HG03139 (cell line): Measurements from ENCODE around the gene EPS15.
"Not testable (repeated sequence)": the region's sequence is repeated elsewhere in the genome, so short reads cannot be mapped to it uniquely, and the experiment has no call there.

Experiments
- ATAC-seq: cut with Tn5 transposase; IDR thresholded peaks from one replicate; pipeline ENCODE4 v1.9.1; 2021; ENCODE audit not compliant: unreplicated experiment

The EPS15 gene

DNA sequence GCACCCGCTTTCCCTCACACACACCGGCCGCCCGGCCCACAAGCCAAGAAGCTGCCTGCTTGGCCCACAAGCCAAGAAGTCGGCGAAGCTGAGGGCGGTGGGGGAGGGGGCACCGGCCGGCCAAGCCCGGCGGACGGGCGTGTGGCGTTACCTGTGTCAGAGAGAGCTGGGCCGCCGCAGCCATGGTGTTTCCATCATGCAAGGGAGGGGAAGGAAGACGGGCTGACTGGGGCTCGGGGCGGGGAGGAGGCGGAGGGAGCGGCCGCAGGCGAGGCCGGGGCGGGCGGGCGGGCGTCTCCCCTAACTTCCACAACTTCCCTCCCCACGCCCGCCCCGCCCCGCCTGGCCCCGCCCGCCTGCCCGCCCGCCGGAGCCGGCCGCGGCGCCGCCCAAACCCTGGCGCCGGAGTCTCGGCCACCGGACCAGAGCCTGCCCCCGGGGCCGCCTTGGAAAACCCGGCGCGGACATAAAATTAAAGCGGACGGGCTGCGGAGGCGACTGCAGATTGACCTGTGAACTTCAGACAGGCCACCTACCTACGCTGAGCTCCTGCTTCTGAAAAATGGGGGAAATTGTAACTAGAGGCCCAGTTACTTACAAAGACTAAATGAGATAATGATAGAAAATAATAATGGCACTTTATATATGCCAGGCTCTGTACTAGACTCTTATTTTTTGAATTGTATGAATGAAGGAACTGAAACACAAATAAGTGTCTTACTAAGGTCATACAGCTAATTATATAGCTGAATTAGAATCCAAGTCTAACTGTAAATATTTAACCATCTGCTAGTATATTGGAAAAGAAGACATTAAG is at the start of gene EPS15:
Gene EPS15 (minus strand): TSS at position 219 of the 817 bp plus-strand sequence. CDS start 35 bp downstream, at position 184.
- peak; percentile 63 for ATAC-seq

DNA sequence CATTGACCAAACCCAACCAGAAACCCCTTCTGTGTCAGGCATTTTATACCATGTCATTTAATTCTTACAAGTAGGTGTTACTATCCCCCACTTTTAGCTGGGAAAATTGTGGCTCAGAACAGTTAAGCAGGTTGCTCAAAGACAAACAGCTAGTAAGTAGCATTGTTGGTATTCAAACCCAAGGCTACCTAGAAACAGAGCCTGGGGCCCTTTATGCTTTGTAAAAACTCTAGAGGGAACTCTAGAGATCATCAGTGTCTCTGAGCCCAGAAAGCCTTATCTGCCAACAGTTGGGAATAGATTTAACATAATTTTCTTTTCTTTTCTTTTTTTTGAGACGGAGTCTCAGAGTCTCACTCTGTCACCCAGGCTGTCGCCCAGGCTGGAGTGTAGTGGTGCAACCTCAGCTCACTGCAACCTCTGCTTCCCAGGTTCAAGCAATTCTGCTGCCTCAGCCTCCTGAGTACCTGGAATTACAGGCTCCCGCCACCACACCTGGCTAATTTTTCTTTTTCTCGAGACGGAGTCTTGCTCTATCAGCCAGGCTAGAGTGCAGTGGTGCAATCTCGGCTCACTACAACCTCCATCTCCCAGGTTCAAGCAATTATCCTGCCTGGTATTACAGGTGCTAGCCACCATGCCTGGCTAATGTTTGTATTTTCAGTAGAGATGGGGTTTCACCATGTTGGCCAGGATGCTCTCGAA is 49.3 kb upstream of the EPS15 start:
- ATAC-seq, result no peak

DNA sequence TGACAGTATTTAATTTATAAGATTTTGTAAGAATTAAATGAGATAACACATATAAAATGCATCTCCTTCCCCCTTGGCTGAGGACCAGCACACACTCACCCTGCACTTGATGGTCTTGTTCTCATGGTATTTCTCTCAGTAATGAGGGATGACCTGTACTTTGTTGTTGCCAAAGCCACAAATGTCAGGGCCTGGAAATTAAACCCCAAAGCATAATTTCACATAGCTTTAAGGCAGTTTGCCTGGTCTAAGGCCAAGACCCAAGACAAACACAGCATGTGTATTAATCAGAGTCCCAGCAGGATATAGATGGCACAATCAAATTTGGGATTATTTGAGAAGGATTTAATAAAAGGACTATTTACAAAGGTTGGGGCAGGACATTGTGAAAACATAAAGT is 48.6 kb upstream of the EPS15 start:
- ATAC-seq, result no peak

DNA sequence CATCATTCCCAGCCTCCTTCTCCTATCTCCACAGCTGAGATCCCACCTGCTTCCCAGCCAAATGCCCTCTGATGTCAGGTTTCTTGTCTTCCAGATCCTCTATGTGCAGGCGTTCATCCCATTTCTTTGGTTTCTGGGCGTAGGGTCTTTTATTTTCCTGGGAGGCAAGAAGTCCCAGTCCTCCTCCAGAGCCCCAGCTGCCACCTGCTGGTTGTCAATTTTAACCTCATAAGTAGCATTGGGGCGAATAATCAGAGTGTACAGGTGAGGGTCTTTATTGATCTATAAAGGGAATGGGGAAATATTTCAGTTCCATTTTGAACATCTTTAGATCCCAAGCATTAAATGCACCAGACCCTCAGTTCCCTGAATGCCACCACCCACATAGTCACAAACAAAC is 47.2 kb upstream of the EPS15 start:
- no peak for ATAC-seq

DNA sequence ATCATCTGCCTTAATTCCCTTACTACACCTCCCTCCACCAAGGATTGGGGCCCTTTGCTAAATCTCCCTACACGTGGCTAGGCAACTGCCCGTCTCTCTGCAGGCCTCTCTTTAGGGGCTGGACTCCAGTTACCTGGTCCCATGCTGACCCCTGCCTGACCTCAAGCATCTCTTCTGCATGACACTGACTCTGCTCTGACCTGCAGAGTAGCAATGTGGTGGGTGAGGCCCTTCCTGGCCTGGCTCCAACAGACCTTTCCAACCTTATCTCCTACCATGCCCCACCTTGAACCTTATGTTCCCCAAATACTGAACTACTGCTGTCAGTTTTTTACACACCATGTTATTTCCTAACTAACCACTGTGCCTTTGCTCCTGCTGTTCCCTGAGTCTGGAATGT is 45.9 kb upstream of the EPS15 start:
- ATAC-seq, result no peak

DNA sequence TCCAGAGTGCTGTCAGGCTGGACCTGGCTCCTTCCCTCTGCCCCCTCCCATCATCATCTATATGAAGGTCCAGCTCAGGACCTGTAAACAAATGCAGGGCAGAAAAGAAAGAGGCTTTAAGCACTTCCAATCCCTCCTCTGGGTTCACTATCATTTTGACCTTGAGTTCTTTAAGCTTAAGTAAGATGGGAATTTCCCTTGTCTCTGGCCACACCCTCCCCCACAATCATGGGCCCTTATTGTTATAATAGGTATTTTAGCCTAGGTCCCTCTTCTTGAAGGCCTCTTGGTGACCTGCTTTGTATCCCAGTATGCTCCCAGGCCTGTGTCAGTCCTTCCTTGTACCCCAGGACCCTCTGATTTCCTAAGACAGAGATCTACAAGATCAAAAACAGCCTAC is 45.1 kb upstream of the EPS15 start:
- no peak for ATAC-seq

DNA sequence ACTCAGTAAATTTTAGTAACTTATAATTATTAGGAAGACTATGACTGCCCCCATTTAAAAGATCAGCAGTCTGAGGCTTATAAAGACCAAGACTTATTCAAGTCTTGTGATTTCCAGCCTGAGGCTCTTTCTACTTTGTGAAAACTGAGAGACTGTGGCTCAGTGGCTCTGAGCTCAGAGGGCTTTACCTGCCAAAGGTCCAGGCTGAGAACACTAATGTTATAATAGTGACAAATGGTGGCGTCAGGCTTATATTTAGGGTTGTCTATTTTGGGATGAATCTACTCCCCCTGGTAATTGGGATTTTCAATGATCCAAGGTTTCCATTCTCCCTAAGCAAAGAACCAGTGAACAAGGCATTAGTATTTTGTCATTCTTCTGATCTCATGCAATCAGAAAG is 42.6 kb upstream of the EPS15 start:
- no peak for ATAC-seq

DNA sequence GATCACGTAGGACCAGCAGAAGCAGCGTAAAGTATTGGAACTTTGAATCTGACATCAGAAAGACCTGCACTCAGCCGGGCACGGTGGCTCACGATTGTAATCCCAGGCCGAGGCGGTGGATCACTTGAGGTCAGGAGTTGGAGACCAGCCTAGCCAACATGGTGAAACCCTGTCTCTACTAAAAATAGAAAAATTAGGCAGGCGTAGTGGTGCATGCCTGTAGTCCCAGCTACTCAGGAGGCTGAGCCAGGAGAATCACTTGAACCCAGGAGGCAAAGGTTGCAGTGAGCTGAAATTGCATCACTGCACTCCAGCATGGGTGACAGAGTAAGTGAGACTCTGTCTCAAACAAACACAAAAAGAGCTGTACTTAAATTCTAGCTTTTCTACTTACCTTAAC is 41.8 kb upstream of the EPS15 start:
- not testable (repeated sequence) for ATAC-seq

DNA sequence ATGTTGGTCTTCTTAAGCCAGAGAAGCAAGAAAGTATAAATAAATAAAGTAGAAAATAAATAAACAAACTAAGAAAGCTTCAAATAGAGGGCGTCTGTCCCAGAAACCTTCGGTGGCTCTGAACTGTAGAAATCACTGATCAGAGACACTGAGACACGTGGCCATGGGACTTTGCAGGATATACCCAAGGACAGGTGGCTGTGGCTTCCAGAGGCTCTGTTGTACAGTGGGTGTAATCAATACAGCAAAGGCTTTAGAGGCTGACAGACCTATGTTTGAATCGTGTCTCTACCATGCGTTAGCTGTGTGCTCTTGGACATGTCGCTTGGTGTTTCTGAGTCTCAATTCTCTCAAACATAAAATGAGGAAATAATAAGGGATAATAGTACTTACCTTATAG is 41.0 kb upstream of the EPS15 start:
- ATAC-seq, result no peak

DNA sequence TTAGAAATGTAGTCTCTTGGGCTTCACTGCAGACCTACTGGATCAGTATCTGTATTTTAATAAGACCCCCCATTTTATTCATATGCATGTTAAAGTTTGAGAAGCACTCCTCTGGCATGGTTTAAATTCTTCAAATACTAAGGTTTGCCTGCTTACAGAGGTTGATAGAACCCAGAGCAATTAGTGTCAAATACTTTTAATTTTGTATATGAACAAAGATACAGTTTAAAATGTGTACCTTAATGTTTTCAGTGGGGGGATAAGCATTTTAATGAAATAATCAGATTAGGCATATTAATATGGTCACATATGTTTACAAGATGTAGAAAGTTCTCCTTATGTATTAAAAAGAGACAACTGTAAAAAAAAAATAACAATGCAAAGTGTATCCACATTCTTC is 40.4 kb upstream of the EPS15 start:
- no peak for ATAC-seq

DNA sequence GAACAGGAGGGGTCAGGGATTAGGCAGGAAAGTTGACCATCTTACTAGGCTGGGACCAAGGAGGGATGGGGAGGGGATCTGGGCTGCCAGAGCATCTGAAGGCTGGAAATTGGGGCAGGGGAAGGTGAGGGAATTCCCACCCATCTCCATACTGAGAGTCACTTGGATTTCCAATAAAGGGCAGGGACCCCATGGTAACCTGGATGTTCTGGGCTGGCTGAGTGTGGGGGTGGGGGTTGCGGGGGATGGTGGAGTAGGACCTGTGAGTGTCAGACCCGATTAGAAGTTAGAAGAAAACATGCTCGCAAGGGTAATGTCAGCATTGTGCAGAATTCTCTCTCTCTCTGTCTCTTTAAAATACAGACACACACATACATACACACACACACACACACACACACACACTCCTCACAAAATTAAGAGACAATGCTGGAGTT is 40.0 kb upstream of the EPS15 start:
- no peak for ATAC-seq

DNA sequence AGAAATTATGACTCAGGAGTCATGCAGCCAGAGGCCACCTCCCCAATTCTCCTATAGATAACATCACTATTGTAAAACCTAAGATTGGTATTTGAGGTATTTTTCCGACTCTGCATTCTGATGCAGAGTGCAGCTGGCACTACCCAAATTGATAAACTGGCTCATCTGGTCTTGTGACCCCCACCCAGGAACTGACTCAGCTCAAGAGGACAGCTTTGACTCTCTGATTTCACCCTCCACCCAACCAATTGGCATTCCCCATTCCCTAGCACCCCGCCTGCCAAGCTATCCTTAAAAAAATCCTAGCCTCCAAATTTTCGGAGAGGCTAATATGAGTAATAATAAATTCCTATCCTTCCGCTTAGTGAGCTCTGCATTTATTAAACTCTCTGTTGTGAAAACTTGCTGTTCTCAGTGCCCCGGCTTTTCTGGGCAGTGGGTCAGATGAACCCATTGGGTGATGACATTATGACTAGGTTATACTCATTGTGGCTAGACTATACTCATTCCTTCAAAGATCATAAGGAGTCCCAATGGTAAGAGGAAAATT is 39.4 kb upstream of the EPS15 start:
- ATAC-seq, result no peak

DNA sequence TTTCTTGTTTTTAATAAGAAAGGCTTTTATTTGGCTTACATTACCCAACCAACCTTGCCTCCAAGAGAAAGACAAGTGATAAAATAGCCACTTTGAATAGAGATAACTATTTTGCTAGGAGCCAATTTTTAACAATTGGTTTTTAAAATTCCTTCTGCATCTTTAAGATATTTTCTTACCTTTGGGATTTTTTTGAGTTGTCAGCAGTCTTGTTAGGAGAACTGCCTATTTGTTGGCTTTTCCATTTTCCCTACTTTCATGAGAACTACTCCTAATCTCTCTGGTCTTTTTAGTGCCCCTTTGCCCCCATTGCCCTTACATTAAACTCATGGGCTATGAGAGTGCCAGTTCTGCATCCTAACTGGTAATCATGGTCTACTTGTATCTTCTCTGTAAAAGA is 38.1 kb upstream of the EPS15 start:
- ATAC-seq, result no peak

DNA sequence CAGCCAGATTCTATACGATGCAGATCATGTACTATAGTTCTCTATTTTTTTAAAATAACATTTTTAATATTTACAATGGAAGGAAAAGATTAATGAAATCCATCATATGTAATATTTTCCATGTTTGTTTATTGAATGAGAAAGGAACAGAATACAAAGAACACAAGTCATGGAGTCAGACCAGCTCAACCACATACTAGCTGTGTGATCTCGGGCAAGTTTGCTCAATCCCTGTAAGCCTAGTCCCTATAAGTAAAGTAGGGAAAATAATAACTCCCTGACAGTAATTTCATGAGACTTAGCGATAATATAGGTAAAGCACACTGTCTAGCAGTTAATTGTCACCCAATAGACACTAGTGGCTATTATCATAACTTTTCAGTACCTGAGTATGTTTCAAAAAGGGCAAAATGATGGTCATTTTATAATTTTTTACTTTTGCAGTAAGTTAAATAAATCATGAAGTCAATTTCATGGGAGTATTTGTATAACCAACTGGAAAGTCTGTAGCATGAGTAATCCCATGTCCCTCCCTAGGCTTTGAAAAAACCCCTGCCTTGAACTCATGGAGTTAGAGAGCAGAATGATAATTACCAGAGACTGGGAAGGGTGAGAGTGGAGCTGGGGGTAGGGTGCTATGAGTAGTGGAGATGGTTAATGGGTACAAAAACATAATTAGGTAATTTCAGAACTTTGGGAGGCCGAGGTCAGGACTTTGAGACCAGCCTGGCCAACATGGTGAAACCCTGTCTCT is 37.0 kb upstream of the EPS15 start:
- ATAC-seq, result no peak

DNA sequence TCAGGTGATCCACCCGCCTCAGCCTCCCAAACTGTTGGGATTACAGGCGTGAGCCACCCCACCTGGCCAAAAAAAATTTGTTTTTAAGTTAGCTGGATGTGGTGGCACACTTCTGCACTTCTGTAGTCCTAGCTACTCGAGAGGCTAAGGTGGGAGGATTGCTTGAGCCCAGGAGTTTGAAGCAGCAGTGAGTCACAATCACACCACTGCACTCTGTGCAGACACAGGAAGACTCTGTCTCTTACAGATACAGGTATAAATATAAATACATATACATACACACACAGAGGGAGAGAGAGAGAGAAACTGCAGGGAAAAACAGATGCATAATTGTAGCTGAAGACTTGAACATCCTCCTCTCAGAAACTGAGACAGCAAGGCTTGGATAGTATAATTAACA is 34.8 kb upstream of the EPS15 start:
- ATAC-seq, result no peak

DNA sequence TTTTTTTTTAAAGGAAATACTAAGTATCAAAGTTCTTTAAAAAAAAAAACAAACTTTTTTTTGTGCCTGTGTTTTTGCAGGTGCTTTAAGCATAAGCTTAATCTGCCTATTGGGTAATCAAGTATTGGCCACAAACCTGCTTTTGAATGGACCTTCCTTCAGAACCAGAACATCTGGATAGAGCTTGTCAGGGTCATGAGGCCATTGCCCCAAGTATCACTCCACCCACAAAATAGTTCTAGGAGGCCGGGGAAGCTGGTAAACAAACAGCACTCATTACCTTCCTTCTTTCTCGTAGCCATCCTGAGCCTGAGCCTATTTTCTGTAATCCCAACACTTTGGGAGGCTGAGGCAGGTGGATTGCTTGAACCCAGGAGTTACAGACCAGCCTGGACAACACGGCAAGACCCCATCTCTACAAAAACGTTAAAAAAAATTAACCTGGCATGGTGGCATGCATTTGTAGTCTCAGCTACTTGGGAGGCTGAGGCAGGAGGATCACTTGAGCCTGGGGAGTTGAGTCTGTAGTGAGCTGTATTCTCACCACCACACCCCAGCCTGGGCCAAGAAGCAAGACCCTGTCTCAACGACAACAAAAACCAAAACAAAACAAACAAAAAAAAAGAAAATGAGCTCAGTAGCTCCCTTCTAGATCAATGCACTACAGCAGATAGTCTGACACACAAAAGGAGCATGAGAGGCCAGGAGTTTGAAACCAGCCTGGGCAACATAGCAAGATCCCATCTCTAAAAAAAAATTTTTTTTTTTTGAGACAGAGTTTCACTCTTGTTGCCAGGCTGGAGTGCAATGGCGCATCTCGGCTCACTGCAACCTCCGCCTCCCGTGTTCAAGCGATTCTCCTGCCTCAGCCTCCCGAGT is 34.1 kb upstream of the EPS15 start:
- no peak for ATAC-seq

DNA sequence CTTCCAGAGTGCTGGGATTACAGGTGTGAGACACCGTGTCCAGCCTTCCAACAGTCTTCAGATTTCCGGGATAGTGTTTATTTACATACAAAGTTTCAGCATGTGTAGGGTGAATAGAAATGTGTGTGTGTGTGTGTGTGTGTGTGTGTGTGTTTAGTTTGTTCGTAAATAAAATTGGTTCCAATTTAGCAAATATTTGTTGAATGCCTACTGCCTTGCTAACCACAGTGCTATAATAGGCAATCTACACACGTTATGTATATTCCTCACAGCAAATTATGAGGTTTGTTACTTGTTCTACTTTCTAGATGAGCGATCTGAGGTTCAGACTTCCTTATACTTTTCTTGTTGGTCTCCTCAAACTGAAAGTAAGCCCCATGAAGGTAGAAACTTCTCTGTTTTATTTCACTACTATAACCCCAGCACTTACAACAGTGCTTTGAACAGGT is 32.8 kb upstream of the EPS15 start:
- no peak for ATAC-seq

DNA sequence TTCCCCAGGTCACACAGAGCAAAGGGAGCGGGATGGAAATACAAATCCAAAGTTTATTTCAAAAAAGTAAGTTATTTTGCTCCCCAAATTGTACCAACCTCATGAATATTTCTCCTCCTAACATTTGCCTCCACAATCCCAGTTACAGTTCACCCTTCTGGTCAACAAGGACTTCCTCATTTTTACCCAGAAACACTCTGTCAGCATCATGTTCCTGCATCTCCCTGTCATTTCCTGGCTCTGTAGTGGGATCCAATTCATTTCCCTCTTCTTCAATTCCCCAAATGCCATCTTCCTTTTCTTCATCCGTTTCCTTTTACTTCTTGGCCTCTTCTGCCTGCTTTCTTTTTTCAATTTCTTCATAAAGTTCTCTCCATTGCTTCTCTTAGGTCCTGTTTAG is 32.0 kb upstream of the EPS15 start:
- ATAC-seq, result no peak

DNA sequence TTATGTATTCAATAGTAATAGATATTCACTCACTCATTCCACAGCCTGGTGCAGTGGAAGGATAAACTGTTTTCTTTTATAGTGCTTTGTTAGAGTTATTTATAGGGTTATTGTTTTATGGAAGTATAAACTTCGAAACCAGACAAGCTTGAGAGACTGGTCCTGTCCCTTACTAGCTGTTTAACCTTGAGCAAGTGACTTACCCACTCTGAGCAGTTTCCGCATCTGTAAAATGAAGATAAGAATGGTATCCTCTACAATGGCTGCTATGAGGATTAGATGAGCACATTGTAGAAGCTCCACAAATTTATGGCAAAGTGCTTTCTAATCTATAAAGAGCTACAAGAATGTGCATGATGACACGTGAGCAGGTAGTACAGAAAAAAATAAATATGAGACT is 30.8 kb upstream of the EPS15 start:
- ATAC-seq, result no peak

DNA sequence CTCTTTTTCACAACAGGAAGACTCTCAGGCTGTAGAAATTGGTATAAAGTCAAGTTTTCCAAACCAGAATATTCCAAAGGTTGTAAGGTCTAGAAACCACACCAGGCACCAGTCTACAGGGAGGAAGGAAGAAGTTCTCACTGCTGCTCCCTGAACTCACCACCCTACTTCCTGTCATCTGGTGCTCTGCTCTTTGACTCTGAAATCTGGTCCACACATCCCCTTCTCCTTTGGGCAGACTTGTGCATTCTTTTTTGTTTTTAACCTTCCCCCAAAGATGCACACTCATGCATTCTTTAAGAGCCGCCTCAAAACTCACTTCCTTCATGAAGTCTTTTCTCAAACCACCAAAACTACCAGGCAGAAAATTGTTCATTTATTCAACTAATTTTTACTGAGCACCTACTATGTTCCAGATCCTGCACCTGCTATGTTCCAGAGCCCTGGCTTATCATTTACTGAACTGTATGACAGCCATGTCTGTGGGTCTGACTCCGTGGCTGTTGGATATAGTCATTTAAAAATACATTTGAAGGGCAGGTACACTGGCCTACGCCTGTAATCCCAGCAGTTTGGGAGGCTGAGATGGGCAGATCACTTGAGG is 30.1 kb upstream of the EPS15 start:
- ATAC-seq, result no peak
